RWPE1 (cell line): Measurements from ENCODE around the gene SERPINB6.
A peak's percentile ranks its signal among the peaks of the same experiment; 100 is the strongest.
"Not testable (repeated sequence)": the region's sequence is repeated elsewhere in the genome, so short reads cannot be mapped to it uniquely, and the experiment has no call there.

ENCODE experiments used
- CTCF ChIA-PET: fragments of 350-600 bp; sonication (Branson Sonifier 250); formaldehyde crosslinking; extraction: SDS; loops from one replicate; lab custom pipeline; 2021; lab: Yijun Ruan, JAX
- POLR2A ChIA-PET: fragments of 400-600 bp; formaldehyde crosslinking; extraction: SDS; loops from one replicate; lab custom pipeline; 2020; ENCODE audit warnings: antibody characterized with exemption; ENCODE audit not compliant: low non-redundant PET; lab: Yijun Ruan, JAX
- DNase-seq: peaks from one replicate; pipeline ENCODE4 v3.0.0; 2012; ENCODE audit warnings: low spot score
- H3K27ac ChIP-seq: fragments of 450-650 bp; 2 replicates; pipeline ENCODE4 v1.5.1; 2017
- CTCF ChIP-seq: fragments of 450-650 bp; conservative IDR thresholded peaks from 2 replicates; pipeline ENCODE4 v1.5.1; 2017; ENCODE audit warnings: low read depth, mild to moderate bottlenecking

SERPINB6 gene

GRCh38 chr6:2935566-2936291 is 35.6 kb downstream of the SERPINB6 start:
- no peak for TF ChIP-seq CTCF
- no peak for DNase-seq
- no peak overlapping the region for H3K27ac ChIP-seq
- ChIA-PET CTCF (interaction anchor here (0.6 kb wide), 1 partner anchor 42 kb away, joined by 3 read pairs; no protein-coding TSS in a partner anchor), POLR2A (no interaction called here)

- ChIA-PET POLR2A (no interaction called here), CTCF (interaction anchor here (0.6 to 1.6 kb wide), 3 partner anchors 12 to 143 kb away, joined by 3 to 10 read pairs (median 4); no protein-coding TSS in a partner anchor)
- no peak for TF ChIP-seq CTCF
- no peak overlapping the region for H3K27ac ChIP-seq
- DNase-seq = no peak
These were observed 37.3 kb downstream of the SERPINB6 start for GRCh38 chr6:2934057-2934456.

- CTCF ChIA-PET = interaction anchor here (0.6 to 2.3 kb wide), 10 partner anchors 17 to 207 kb away, joined by 3 to 20 read pairs (median 3); no protein-coding TSS in a partner anchor
- DNase-seq, POLR2A ChIA-PET, H3K27ac ChIP-seq: not testable (repeated sequence)
These were observed 38.5 kb downstream of the SERPINB6 start for GRCh38 chr6:2932911-2933310.

GRCh38 chr6:2931970-2932748 is 39.2 kb downstream of the SERPINB6 start:
- ChIA-PET CTCF (interaction anchor here (0.6 to 2.3 kb wide), 16 partner anchors 18 to 1331 kb away, joined by 3 to 20 read pairs (median 3); partner anchors contain the start of gene NQO2), POLR2A (no interaction called here)
- H3K27ac ChIP-seq = no peak overlapping the region
- DNase-seq = peak; percentile 85
- TF ChIP-seq CTCF = peak; percentile 98

- DNase-seq = no peak
- POLR2A ChIA-PET = interaction anchor here (0.6 kb wide), 1 partner anchor 123 kb away, joined by 6 read pairs; no protein-coding TSS in a partner anchor
- H3K27ac ChIP-seq = no peak overlapping the region
- no peak for TF ChIP-seq CTCF
- CTCF ChIA-PET = interaction anchor here (0.9 to 2.3 kb wide), 6 partner anchors 23 to 160 kb away, joined by 3 to 20 read pairs (median 4); partner anchors contain the start of gene NQO2
These were observed 40.3 kb downstream of the SERPINB6 start for GRCh38 chr6:2931055-2931454.

GRCh38 chr6:2927931-2928330 is 43.4 kb downstream of the SERPINB6 start:
- H3K27ac ChIP-seq, DNase-seq, POLR2A ChIA-PET: not testable (repeated sequence)
- CTCF ChIA-PET = interaction anchor here (0.6 kb wide), 1 partner anchor 82 kb away, joined by 5 read pairs; no protein-coding TSS in a partner anchor

GRCh38 chr6:2925842-2926747 is 45.3 kb downstream of the SERPINB6 start:
- not testable (repeated sequence) for DNase-seq

More at GRCh38 chr6:2925842-2926747, 45.3 kb downstream of the SERPINB6 start:
- H3K27ac ChIP-seq, CTCF ChIA-PET, POLR2A ChIA-PET: not testable (repeated sequence)
